Measurements from ENCODE around the gene HPD. TPM values are rescaled to one million over a fixed set of nuclear protein-coding genes. Genes with fewer than 3 reads are reported as not detected.
A peak's percentile ranks its signal among the peaks of the same experiment; 100 is the strongest.

The HPD gene
- not detected in 3 replicates for total RNA-seq
- long read RNA-seq, result 0 reads

- no peaks in the 10 kb centered on the region for H3K27me3 Mint-ChIP-seq (ENCODE audit: low read depth)
- no peak within 1 kb of the TSS for H3K4me3 Mint-ChIP-seq (ENCODE audit: unreplicated experiment)
- TF ChIP-seq CTCF (IDR thresholded peaks at IDR 0.05), result no peak
- peaks cover 23% of the 10 kb centered on the region for H3K4me1 Mint-ChIP-seq (ENCODE audit: low read depth)
- H3K9me3 Mint-ChIP-seq (ENCODE audit: low read depth), result no peaks in the 10 kb centered on the region
- peak within 1 kb of the TSS; percentile 74 for H3K27ac Mint-ChIP-seq (ENCODE audit: unreplicated experiment)
- no peaks in the 10 kb centered on the region for H3K36me3 Mint-ChIP-seq (ENCODE audit: low read depth)
- no peak for DNase-seq (ENCODE audit: low spot score)
These were observed at the start of gene HPD for GRCh38 chr12:121858662-121859572. Gene HPD, minus strand, starts transcription at chr12:121858859. Its CDS starts 36 bp downstream, at chr12:121858823.

- peaks cover 34% of the 10 kb centered on the region for H3K36me3 Mint-ChIP-seq (ENCODE audit: low read depth)
- no peaks in the 10 kb centered on the region for H3K27me3 Mint-ChIP-seq (ENCODE audit: low read depth)
- H3K9me3 Mint-ChIP-seq (ENCODE audit: low read depth), result no peaks in the 10 kb centered on the region
- H3K4me1 Mint-ChIP-seq (ENCODE audit: low read depth), result peaks cover 5% of the 10 kb centered on the region
- H3K27ac Mint-ChIP-seq (ENCODE audit: unreplicated experiment), result peak overlapping the region; percentile 70
- no peak for DNase-seq (ENCODE audit: low spot score)
- no peak for TF ChIP-seq CTCF (IDR thresholded peaks at IDR 0.05)
- no peak overlapping the region for H3K4me3 Mint-ChIP-seq (ENCODE audit: unreplicated experiment)
These were observed 47.1 kb upstream of the HPD start for GRCh38 chr12:121905746-121906145.

DNA sequence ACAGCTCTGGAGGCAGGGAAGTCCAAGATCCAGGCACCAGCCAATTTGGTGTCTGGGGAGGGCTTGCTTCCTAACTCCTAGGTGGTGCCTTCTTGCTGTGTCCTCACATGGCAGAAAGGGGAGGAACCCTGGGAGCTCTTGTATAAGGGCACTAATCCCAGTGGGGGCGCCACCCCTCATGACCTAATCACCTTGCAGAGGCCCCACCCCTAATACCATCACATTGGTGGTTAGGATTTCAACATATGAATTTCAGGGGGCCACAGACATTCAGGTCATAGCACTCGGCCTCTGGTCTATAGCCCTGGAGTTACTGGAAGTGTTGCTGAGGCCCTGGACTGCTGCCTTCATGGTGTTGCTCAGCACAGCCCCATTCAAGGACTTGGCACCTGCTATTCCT is 44.5 kb upstream of the HPD start:
- no peak for DNase-seq (ENCODE audit: low spot score)
- Mint-ChIP-seq H3K9me3 (ENCODE audit: low read depth) (no peaks in the 10 kb centered on the region), H3K27ac (ENCODE audit: unreplicated experiment) (no peak overlapping the region), H3K4me3 (ENCODE audit: unreplicated experiment) (no peak overlapping the region), H3K4me1 (ENCODE audit: low read depth) (peaks cover 5% of the 10 kb centered on the region), H3K36me3 (ENCODE audit: low read depth) (peaks cover 29% of the 10 kb centered on the region), H3K27me3 (ENCODE audit: low read depth) (no peaks in the 10 kb centered on the region)
- TF ChIP-seq CTCF (IDR thresholded peaks at IDR 0.05), result no peak

DNA sequence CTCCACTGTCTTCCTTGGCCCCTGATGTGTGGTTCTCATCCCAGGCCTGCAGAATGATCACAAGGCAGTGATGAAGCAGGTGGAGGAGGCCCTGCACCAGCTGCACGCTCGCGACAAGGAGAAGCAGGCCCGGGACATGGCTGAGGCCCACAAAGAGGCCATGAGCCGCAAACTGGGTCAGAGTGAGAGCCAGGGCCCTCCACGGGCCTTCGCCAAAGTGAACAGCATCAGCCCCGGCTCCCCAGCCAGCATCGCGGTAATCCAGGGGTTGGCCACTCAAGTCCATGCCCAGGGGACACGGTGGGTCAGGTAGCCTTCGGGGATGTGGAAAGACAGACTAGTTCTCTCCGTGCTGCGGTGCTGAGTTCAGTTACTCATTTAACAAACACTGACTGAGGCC is 40.9 kb upstream of the HPD start:
- peaks cover 29% of the 10 kb centered on the region for H3K36me3 Mint-ChIP-seq (ENCODE audit: low read depth)
- no peak for DNase-seq (ENCODE audit: low spot score)
- peaks cover 5% of the 10 kb centered on the region for H3K4me1 Mint-ChIP-seq (ENCODE audit: low read depth)
- no peaks in the 10 kb centered on the region for H3K27me3 Mint-ChIP-seq (ENCODE audit: low read depth)
- no peak overlapping the region for H3K27ac Mint-ChIP-seq (ENCODE audit: unreplicated experiment)
- no peak overlapping the region for H3K4me3 Mint-ChIP-seq (ENCODE audit: unreplicated experiment)
- no peaks in the 10 kb centered on the region for H3K9me3 Mint-ChIP-seq (ENCODE audit: low read depth)
- TF ChIP-seq CTCF (IDR thresholded peaks at IDR 0.05), result no peak

DNA sequence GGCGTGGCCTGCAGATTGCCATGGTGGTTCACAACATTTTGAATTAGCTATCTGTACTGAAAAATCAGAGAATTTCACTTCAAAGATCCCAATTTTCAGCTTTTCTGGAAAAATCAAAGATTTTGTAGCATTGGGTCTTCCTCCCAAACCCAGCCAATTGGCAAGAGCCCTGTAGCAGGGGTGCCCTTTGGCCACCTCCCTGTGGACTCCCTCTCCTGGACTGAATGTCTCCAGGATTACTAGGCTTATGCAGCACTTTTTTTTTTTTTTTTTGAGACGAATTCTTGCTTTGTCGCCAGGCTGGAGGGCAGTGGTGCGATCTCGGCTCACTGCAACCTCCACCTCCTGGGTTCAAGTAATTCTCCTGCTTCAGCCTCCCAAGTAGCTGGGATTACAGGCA is 39.6 kb upstream of the HPD start:
- Mint-ChIP-seq H3K9me3 (ENCODE audit: low read depth) (no peaks in the 10 kb centered on the region), H3K36me3 (ENCODE audit: low read depth) (peaks cover 27% of the 10 kb centered on the region), H3K27me3 (ENCODE audit: low read depth) (no peaks in the 10 kb centered on the region), H3K4me1 (ENCODE audit: low read depth) (peaks cover 18% of the 10 kb centered on the region), H3K27ac (ENCODE audit: unreplicated experiment) (no peak overlapping the region), H3K4me3 (ENCODE audit: unreplicated experiment) (no peak overlapping the region)
- DNase-seq (ENCODE audit: low spot score), result no peak
- no peak for TF ChIP-seq CTCF (IDR thresholded peaks at IDR 0.05)
